Islet of Langerhans (tissue), 1 donor: Measurements from ENCODE around the gene PRKG1.
"Not testable (repeated sequence)": the region's sequence is repeated elsewhere in the genome, so short reads cannot be mapped to it uniquely, and the experiment has no call there.

ENCODE experiments used
- FAIRE-seq: peaks from one replicate; lab custom pipeline; 2011; peaks lifted over from hg19 to GRCh38; lab: Jason Lieb, UNC

PRKG1 gene

GRCh38 chr10:51227897-51228713 is 153.8 kb downstream of the PRKG1 start:
- FAIRE-seq, result no peak

- no peak for FAIRE-seq
Measured at GRCh38 chr10:51228714-51229100, 154.4 kb downstream of the PRKG1 start.

DNA sequence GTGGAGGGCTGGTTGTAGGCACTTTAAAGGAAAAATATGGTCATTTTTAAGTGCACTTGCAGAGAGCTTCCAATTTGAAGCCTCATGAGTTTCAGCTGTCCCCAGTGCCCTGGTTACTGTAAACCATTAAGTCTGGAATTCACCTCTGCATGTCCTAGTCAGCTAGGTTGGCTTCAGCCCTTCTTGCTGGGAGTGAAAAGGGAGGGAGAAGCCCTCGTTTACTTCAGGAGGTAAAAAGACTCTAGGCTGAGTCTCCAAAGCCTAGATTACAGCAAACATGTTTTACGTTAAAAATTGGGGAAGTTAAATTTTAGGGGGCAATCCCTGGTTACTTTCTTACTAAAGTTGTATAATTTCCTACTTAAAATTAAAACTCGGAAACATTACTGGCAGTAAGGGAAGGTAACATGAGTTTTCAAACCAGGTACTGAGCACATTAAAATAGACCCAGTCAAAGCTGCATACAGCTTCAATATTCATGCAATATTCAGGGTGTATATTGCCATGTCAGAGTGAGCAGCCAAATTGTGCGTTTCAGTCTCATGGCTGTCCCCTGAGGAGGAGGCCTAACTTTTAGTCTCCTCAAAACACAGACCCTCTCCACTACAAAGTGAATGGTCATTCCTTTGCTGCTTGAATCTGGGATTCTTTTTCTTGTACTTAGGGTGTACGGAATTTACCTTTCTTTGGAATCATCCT is 156.7 kb downstream of the PRKG1 start:
- FAIRE-seq, result no peak

DNA sequence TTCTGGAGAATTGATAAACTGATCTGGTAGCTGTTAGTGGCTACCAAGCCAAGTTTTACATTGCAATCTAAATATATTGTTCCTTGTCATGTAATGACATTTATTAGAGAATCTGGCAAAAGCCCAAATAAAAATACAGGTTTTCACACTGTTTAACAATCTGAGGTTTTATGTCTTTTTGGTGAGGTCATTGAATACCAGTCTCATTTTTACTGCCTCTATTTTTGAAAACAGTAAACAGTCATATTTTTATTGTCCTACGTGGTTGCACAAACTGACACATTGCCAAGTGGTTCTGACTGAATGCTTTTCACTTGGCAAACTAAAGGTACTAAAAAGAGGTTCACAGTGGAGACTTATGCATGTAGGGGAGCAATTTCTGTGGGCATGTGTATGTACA is 157.5 kb downstream of the PRKG1 start:
- no peak for FAIRE-seq

GRCh38 chr10:51233337-51234100 is 159.2 kb downstream of the PRKG1 start:
- no peak for FAIRE-seq

- FAIRE-seq, result no peak
Measured at GRCh38 chr10:51235865-51236264, 161.6 kb downstream of the PRKG1 start.

DNA sequence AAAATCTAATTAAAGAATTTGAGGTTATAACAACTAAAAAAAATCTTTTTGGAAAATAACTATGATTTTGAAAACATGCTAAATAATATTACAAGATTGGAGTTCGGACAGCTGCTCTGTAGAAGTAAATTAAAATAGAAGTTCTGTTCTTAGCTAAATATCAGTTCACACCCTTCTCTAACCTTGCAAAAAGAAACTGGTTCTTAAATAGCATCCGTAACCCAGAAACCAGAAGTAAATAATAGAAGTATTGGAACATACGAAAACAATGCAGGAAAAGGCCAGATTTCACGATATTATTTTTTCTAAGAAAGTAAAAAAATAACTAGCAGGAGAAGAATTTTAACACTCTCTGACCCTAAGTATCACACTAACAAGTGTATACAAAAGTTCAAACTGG is 164.7 kb downstream of the PRKG1 start:
- FAIRE-seq, result no peak

- no peak for FAIRE-seq
Measured at GRCh38 chr10:51241461-51241860, 167.2 kb downstream of the PRKG1 start.

- no peak for FAIRE-seq
Measured at GRCh38 chr10:51242393-51242792, 168.1 kb downstream of the PRKG1 start.

DNA sequence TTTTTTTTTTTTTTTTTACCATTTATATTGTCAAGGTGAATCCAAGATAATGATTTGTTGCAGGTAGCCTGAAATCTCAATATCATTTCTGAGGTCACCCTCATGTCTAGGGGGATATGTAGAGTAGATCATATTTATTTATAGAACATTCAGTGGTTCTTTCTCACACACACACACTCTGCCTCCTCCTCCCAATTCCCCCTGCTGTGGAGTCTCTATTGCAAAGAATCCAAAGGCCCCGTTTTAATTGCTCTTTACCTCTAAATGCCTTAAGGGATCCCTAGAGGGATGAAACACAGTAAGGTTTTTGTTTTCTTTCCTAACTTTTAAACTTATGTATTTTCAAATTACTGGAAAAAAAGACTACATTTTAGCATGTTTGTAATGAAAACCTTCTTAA is 170.0 kb downstream of the PRKG1 start:
- no peak for FAIRE-seq

DNA sequence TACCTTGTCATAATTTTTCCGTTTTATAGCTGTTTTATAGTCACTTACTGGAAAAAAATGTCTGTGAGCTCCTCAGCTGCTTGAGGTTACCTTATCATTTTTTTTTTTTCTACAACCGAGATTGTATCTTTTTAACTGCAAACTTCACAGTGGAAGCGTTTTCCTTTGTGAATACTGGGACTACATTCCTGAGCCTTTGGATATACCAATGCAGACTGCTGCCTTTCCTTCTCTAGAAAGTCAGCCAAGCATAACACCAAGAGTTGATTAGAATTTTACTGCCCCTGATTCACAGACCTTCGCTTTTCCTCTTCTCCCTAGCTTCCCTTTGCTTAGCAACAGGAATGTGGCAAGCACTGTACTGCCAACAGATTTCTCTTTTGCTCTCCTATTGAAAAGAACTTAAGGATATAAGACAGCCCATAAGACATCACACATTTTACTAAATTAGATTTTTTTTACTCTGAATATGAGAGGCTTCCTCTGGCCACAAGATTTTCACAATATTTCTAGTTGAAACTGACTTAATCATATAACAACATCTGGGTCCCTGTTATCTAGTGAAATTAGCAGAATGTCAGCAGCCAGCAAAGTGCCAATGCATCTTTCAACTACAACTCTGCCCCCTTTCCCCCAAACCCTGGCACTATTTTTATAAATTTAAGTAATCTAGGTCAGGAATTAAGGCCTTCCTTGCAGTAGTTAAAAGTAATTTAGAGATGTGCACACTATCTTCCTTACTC is 170.6 kb downstream of the PRKG1 start:
- no peak for FAIRE-seq

GRCh38 chr10:51246156-51246555 is 171.9 kb downstream of the PRKG1 start:
- no peak for FAIRE-seq

- FAIRE-seq, result no peak
Measured at GRCh38 chr10:51250278-51250920, 176.1 kb downstream of the PRKG1 start.

- no peak for FAIRE-seq
Measured at GRCh38 chr10:51251110-51251509, 176.8 kb downstream of the PRKG1 start.

- no peak for FAIRE-seq
Measured at GRCh38 chr10:51255381-51255780, 181.1 kb downstream of the PRKG1 start.

DNA sequence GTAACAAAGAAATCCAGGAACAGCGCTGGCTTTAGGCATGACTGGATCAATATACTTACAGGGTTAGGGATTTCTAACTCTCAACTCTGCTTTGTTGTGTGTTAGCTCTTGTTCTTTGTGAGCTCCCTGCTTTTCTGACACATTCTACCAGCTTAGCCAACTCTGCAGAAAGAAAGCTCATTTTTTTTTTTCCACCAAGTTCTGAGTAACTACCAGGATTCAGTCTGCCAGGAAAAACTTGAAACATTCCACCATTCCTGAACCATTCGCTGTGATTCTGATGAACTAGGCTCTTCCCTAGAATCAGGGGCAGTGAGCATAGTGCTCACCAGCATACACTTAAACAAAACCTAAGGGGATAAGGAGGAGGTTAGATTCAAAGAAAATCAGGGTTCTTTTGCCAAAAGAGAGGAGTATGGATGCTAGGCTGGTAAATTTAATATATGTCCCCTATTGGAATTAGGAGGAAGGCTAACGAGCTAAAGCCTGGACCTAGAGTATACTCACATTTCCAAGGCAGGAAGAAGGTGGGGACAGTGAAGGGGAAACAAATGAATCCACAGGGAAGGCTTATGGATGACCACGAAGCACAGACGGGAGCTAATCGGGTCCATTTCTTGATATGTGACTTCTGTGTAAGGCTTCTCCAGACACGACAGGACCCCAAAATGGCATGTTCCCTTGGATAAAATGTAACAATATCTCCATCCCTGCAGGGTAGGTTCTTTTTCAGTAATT is 183.4 kb downstream of the PRKG1 start:
- FAIRE-seq, result no peak

DNA sequence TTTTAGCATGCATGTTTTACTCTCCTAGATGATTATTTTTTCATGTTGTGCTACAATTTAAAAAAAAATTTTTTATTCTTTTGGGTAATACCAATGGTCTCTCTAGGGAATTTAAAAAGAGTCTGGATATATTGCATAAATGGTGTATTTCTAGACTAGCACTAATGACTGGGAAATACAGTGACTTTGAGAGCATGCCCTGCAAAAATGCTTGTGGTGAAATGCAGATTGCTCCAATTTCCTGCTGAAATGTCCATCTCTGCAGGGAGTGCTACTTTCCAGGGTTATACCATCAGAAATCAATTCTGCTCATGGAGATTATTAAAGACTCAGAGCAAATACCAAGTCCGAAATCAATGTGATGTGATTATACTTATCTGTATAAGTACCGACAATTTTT is 186.1 kb downstream of the PRKG1 start:
- FAIRE-seq, result no peak

- FAIRE-seq, result no peak
Measured at GRCh38 chr10:51266496-51266895, 192.2 kb downstream of the PRKG1 start.

- not testable (repeated sequence) for FAIRE-seq
Measured at GRCh38 chr10:51267980-51268570, 193.8 kb downstream of the PRKG1 start.

DNA sequence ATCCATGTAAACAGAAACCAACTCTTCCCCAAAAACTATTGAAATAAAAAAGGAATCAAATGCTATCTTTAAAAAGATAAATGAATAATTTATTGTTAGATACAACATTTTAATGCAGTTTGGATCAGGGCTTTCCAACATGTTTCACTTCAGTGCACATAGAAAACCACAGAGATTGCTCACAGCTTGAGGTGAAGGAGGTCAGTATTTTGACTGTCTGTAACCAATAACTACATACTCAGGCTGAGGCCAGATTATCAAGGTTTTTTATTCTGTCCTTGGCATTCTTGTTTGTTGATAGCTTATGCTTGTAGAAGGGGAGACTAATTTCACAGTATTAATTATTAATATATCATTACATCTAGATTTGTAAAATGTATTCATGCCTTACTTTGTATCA is 195.5 kb downstream of the PRKG1 start:
- FAIRE-seq, result no peak
